Uterus (tissue), 2 donors: Measurements from ENCODE around the gene OR2C1.

Source experiments
- POLR2A ChIP-seq, 2 donors: fragments of 450-650 bp; IDR thresholded peaks; one replicate each; pipeline ENCODE4 v1.6.1; 2016; ENCODE audit warnings: antibody characterized with exemption in 2 of 2, mild to moderate bottlenecking in 1 of 2, moderate library complexity in 1 of 2
- TF ChIP-seq, protein P1 (sequence below), 4 experiments: fragments of 200-600 bp in 2 of 4; fragments of 450-650 bp in 2 of 4; sonication (generic) in 2 of 4; IDR thresholded peaks; one replicate each; pipeline ENCODE4 v1.5.1; 2016 to 2019; ENCODE audit warnings: antibody characterized with exemption in 4 of 4, mild to moderate bottlenecking in 2 of 4, moderate library complexity in 1 of 4

DNA sequence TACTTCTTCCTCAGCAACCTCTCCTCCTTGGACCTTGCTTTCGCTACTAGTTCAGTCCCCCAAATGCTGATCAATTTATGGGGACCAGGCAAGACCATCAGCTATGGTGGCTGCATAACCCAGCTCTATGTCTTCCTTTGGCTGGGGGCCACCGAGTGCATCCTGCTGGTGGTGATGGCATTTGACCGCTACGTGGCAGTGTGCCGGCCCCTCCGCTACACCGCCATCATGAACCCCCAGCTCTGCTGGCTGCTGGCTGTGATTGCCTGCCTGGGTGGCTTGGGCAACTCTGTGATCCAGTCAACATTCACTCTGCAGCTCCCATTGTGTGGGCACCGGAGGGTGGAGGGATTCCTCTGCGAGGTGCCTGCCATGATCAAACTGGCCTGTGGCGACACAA is 429 bp downstream of the OR2C1 start:
- TF ChIP-seq, protein P1, sequence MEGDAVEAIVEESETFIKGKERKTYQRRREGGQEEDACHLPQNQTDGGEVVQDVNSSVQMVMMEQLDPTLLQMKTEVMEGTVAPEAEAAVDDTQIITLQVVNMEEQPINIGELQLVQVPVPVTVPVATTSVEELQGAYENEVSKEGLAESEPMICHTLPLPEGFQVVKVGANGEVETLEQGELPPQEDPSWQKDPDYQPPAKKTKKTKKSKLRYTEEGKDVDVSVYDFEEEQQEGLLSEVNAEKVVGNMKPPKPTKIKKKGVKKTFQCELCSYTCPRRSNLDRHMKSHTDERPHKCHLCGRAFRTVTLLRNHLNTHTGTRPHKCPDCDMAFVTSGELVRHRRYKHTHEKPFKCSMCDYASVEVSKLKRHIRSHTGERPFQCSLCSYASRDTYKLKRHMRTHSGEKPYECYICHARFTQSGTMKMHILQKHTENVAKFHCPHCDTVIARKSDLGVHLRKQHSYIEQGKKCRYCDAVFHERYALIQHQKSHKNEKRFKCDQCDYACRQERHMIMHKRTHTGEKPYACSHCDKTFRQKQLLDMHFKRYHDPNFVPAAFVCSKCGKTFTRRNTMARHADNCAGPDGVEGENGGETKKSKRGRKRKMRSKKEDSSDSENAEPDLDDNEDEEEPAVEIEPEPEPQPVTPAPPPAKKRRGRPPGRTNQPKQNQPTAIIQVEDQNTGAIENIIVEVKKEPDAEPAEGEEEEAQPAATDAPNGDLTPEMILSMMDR (IDR thresholded peaks at IDR 0.05): no peak
- no peak for TF ChIP-seq POLR2A (IDR thresholded peaks at IDR 0.05)
